Measurements from ENCODE around the gene KIF16B. TPM values are rescaled to one million over a fixed set of nuclear protein-coding genes. Genes with fewer than 3 reads are reported as not detected.

The KIF16B gene
- total and polyA plus RNA-seq, 2 of the 8 experiments (the other 6 are each of a cell fraction or from before 2014, with no cell fraction given) = 3.0 to 9.2 TPM

- no peak overlapping the region for H3K4ac ChIP-seq (replicated peaks; ENCODE audit: insufficient read length, low read depth, low read length)
Observed at GRCh38 chr20:16479666-16480065, 93.6 kb downstream of the KIF16B start.

More at GRCh38 chr20:16479666-16480065, 93.6 kb downstream of the KIF16B start:
- H3K4me3 ChIP-seq (ENCODE audit: extremely low read depth in 1 of 4, insufficient read depth in 2 of 4, low read depth in 3 of 4, low read length in 4 of 4) = no peak overlapping the region
- no peaks in the 10 kb centered on the region for H3K9me3 ChIP-seq (ENCODE audit: insufficient read depth in 2 of 2, low read depth in 1 of 2, low read length in 1 of 2)
- H3K18ac ChIP-seq (ENCODE audit: extremely low read depth, low read length) = no peak overlapping the region
- no peaks in the 10 kb centered on the region; a peak in 1 of 7 replicates for H3K4me1 ChIP-seq (replicated peaks in 1 of 4; ENCODE audit: control insufficient read depth in 3 of 4, insufficient read depth in 4 of 4, low read length in 3 of 4)
- no peak overlapping the region for H4K91ac ChIP-seq (replicated peaks; ENCODE audit: insufficient read length, low read length)
- 89% methylated on average over 3 of the region's 3 CpGs; no CpG with 5 or more reads in 1 of the 2 experiments for WGBS, 2 experiments (ENCODE audit: extremely low coverage in 1 of 2, insufficient coverage in 1 of 2, insufficient read length in 1 of 2, insufficient replicate concordance in 2 of 2, low coverage in 1 of 2, low lambda C conversion rate in 2 of 2, missing lambda C conversion rate in 1 of 2)
- no peak overlapping the region for H2BK15ac ChIP-seq (ENCODE audit: low read length)
- no peaks in the 10 kb centered on the region for H3K27me3 ChIP-seq (replicated peaks in 1 of 4; ENCODE audit: control insufficient read depth in 3 of 4, extremely low read depth in 1 of 4, insufficient read depth in 3 of 4, low read length in 3 of 4)
- no peaks in the 10 kb centered on the region for H3K79me1 ChIP-seq (ENCODE audit: low read depth, low read length)
- no peak for DNase-seq (ENCODE audit: low read depth in 1 of 2, low spot score in 2 of 2)
- no peak overlapping the region for H3K23ac ChIP-seq (ENCODE audit: insufficient read length)
- no peak overlapping the region for H4K5ac ChIP-seq (ENCODE audit: insufficient read length, low read depth, low read length)
- no peak overlapping the region for H3K56ac ChIP-seq (replicated peaks; ENCODE audit: insufficient read length, low read depth, low read length)
- H2AFZ ChIP-seq (ENCODE audit: low read length) = no peak overlapping the region
- no peaks in the 10 kb centered on the region for H3K23me2 ChIP-seq (ENCODE audit: low read depth, low read length)
- no peak for FAIRE-seq
- H3K14ac ChIP-seq (ENCODE audit: insufficient read length) = no peak overlapping the region
- H4K20me1 ChIP-seq (replicated peaks in 1 of 2; ENCODE audit: control insufficient read depth in 1 of 2, insufficient read depth in 2 of 2, low read length in 2 of 2) = no peaks in the 10 kb centered on the region
- no peak for TF ChIP-seq GABPA (IDR thresholded peaks at IDR 0.05; ENCODE audit: borderline replicate concordance, insufficient read depth, low read length)
- no peak for TF ChIP-seq TBP (IDR thresholded peaks at IDR 0.05; ENCODE audit: low read depth, low read length)
- TF ChIP-seq KDM4A (IDR thresholded peaks at IDR 0.05; ENCODE audit: low read depth, low read length, severe bottlenecking) = no peak
- TF ChIP-seq CREB1 (IDR thresholded peaks at IDR 0.05) = no peak
- no peak for TF ChIP-seq EGR1 (IDR thresholded peaks at IDR 0.05; ENCODE audit: borderline replicate concordance, low read depth, low read length)
- TF ChIP-seq NRF1 (IDR thresholded peaks at IDR 0.05; ENCODE audit: low read depth, low read length) = no peak
- TF ChIP-seq, protein P1, sequence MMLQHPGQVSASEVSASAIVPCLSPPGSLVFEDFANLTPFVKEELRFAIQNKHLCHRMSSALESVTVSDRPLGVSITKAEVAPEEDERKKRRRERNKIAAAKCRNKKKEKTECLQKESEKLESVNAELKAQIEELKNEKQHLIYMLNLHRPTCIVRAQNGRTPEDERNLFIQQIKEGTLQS (IDR thresholded peaks at IDR 0.05; ENCODE audit: insufficient read depth, low read depth, low read length) = no peak
- ChIA-PET POLR2A (ENCODE audit: partially characterized antibody) (no interaction called here), CTCF (ENCODE audit: partially characterized antibody) (no interaction called here)
- H2BK5ac ChIP-seq (ENCODE audit: low read depth, low read length) = no peak overlapping the region
- no peaks in the 10 kb centered on the region for H3K79me2 ChIP-seq (ENCODE audit: control insufficient read depth in 1 of 2, insufficient read depth in 2 of 2, low read length in 2 of 2)
- H3K4me2 ChIP-seq (ENCODE audit: insufficient read depth in 1 of 2, low read depth in 2 of 2, low read length in 2 of 2) = no peak overlapping the region
- no peak overlapping the region for H3K9ac ChIP-seq (replicated peaks in 1 of 4; ENCODE audit: extremely low read depth in 1 of 4, low read depth in 3 of 4, low read length in 3 of 4)
- H2AK5ac ChIP-seq (ENCODE audit: low read depth, low read length) = no peak overlapping the region
- no peak overlapping the region for H2BK120ac ChIP-seq (replicated peaks; ENCODE audit: low read depth, low read length)
- no peak overlapping the region for H3K27ac ChIP-seq (ENCODE audit: low read depth, low read length)
- no peak overlapping the region for H4K8ac ChIP-seq (ENCODE audit: extremely low read depth, insufficient read depth, low read length)
- no peaks in the 10 kb centered on the region; a peak in 1 of 8 replicates for H3K36me3 ChIP-seq (ENCODE audit: control insufficient read depth in 2 of 4, insufficient read depth in 4 of 4, low read length in 3 of 4)
- H2BK20ac ChIP-seq (ENCODE audit: low read length) = no peak overlapping the region
- no peak overlapping the region for H2BK12ac ChIP-seq (ENCODE audit: low read depth, low read length)

Data from H1 (cell line).